Pulmonary artery endothelial cell (primary cell): Measurements from ENCODE around the gene LRRC74B. TPM values are rescaled to one million over a fixed set of nuclear protein-coding genes. Genes with fewer than 3 reads are reported as not detected.

ENCODE experiments used
- DNase-seq: peaks from one replicate; pipeline ENCODE4 v3.0.0-alpha.2; 2011; ENCODE audit warnings: low read depth, low spot score
- total RNA-seq: library from RNA; depleted of rRNA; stranded (reverse); fragments of >200 nt; gene quantifications from 2 replicates; pipeline ENCODE4 v1.2.3, GENCODE V29; 2014

Gene LRRC74B
- total RNA-seq, 1 donor from 2014 or later, result not detected

- no peak for DNase-seq
Observed at GRCh38 chr22:21102659-21103267, 57.0 kb downstream of the LRRC74B start.

- DNase-seq, result no peak
Observed at GRCh38 chr22:21103633-21104032, 57.9 kb downstream of the LRRC74B start.

GRCh38 chr22:21104126-21104691 lies 58.5 kb downstream of the LRRC74B start:
- no peak for DNase-seq

- DNase-seq, result no peak
Observed at GRCh38 chr22:21105294-21105693, 59.5 kb downstream of the LRRC74B start.

- DNase-seq, result no peak
Observed at GRCh38 chr22:21106000-21106399, 60.3 kb downstream of the LRRC74B start.

GRCh38 chr22:21108379-21109115 lies 62.8 kb downstream of the LRRC74B start:
- DNase-seq, result no peak

Other genes starting within 250 kb of the LRRC74B start
- 22.1 and 27.1 TPM in 2 replicates for gene PI4KA, start 187.1 kb upstream of the LRRC74B start, total RNA-seq
- 7.5 and 7.9 TPM in 2 replicates for gene SNAP29, start 186.9 kb upstream of the LRRC74B start, total RNA-seq
- gene CRKL, start 128.5 kb upstream of the LRRC74B start, total RNA-seq, result 45.7 and 58.2 TPM in 2 replicates
- 0.07 and 0.56 TPM in 2 replicates for gene AIFM3, start 78.7 kb upstream of the LRRC74B start, total RNA-seq
- 51.1 and 69.5 TPM in 2 replicates for gene LZTR1, start 63.6 kb upstream of the LRRC74B start, total RNA-seq
- 16.2 and 18.8 TPM in 2 replicates for gene THAP7, start 43.8 kb upstream of the LRRC74B start, total RNA-seq
- gene P2RX6, start 30.8 kb upstream of the LRRC74B start, total RNA-seq, result 0.07 TPM in 1 of 2 replicates, not detected in the other
- not detected in 2 replicates for gene SLC7A4, start 13.4 kb upstream of the LRRC74B start, total RNA-seq